ENCODE data around the gene MALRD1.

DNA sequence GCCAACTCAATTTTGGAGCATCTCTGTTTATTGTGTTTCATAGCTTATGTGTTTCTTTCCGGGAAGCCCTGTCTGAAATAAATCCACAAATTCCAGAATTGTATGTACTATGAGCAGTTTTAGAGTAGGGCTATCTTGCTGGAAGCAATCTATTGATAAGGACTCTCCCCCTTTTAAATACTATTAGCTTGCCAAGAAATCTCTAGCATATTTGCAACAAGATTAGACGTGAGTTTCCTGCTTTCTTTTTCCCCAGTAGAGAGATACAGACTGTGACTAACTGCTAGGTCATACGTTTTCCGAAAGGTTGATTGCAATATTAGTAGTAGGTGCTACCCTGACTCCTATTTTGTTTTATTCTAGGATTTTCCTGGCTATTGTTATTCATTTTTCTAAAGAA lies 277.0 kb downstream of the MALRD1 start:
- TF ChIP-seq, protein P1, sequence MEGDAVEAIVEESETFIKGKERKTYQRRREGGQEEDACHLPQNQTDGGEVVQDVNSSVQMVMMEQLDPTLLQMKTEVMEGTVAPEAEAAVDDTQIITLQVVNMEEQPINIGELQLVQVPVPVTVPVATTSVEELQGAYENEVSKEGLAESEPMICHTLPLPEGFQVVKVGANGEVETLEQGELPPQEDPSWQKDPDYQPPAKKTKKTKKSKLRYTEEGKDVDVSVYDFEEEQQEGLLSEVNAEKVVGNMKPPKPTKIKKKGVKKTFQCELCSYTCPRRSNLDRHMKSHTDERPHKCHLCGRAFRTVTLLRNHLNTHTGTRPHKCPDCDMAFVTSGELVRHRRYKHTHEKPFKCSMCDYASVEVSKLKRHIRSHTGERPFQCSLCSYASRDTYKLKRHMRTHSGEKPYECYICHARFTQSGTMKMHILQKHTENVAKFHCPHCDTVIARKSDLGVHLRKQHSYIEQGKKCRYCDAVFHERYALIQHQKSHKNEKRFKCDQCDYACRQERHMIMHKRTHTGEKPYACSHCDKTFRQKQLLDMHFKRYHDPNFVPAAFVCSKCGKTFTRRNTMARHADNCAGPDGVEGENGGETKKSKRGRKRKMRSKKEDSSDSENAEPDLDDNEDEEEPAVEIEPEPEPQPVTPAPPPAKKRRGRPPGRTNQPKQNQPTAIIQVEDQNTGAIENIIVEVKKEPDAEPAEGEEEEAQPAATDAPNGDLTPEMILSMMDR (IDR thresholded peaks at IDR 0.05), result no peak
- TF ChIP-seq POLR2A (IDR thresholded peaks at IDR 0.05), result no peak

All from Peyer's patch (tissue), 4 donors.